Activated effector memory CD4-positive, alpha-beta T cell treated with anti-CD3 and anti-CD28 coated beads, Interleukin-2, amount 50 U/mL, for 16 hours (primary cell): ENCODE measurements around the gene U2AF2.
A peak's percentile ranks its signal among the peaks of the same experiment; 100 is the strongest.

Source experiments
- DNase-seq: peaks from one replicate; pipeline ENCODE4 v3.0.0-alpha.2; 2020

The U2AF2 gene

DNA sequence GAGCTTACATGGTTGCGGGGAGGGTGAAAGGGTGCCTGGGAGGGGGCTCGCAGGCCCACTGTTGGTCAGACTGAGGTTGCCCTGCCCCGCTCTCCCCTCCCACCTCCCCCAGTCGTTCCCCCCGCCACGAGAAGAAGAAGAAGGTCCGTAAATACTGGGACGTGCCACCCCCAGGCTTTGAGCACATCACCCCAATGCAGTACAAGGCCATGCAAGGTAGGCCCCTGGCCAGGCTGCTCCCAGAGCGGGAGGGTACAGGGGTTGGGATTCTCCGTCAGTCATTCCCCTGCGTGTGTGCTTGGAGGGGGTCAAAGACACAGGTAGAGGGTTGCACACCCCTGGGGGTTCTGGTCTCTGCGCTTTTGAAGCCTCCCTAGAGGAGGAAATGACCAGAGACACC is 5.6 kb downstream of the U2AF2 start:
- DNase-seq = no peak

DNA sequence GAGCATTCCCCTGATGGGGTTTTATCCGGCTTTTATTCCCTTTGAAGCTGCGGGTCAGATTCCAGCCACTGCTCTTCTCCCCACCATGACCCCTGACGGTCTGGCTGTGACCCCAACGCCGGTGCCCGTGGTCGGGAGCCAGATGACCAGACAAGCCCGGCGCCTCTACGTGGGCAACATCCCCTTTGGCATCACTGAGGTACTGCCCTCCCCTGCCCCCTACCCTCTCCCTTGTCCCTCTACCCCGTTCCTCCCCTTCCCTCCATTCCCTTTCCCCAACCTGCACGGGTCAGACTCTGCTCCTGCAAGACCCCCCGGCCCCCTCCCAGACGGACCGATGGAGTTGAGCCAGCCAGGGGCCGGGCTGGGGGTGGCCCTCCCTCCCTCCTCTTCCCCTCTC is 6.2 kb downstream of the U2AF2 start:
- DNase-seq = no peak

DNA sequence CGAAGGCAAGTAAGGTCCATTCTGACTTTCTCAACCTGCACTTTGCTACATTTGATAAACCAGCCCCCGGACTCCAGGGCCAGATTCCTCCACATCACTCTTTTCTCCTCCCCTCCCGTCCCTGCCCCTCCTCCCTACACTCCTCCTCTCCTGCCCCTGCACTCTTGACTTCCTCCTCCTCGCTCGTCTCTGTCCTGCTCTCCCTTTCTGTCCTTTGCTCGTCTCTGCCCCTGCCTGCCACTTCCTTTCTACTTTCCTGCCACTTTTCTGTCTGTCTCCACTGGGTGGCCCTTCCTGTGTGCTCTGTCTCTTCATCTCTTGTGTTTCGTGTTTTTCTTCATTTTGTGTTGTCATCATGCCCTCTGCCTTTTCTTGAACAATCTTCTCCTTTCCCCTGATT is 7.0 kb downstream of the U2AF2 start:
- no peak for DNase-seq

DNA sequence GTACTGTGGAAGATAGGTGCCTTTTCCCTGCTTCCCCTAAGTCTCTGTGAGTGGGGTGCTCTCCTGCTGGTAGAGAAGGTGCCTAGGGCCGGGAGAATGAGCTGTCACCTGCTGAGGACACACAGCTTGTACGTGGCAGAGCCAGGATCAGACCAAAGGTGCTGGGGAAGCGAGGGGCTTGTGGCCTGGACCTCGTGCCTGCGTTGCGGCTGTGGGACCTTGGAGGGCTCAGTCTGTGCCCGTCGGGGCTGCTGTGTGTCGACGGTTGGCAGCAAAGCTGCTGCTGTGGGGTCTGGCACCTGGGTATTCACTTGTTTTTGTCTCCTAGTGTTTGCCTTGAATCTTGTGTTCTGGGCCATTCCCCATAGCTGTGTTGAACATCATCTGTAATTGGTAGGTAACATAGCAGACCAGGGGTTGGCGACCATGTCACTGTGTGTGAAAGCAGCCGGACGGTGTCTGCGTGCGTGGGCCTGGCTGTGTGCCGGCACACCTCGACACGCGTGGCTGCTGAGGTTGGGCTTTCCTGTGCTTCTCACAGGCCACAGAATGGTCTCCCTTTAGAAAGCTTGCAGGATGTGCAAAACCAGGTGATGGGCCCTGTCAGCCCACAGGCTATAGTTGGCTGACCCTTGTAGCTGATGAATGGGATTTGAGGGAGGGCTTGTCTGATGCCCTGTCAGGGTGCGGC is 9.2 kb downstream of the U2AF2 start:
- DNase-seq = no peak

DNA sequence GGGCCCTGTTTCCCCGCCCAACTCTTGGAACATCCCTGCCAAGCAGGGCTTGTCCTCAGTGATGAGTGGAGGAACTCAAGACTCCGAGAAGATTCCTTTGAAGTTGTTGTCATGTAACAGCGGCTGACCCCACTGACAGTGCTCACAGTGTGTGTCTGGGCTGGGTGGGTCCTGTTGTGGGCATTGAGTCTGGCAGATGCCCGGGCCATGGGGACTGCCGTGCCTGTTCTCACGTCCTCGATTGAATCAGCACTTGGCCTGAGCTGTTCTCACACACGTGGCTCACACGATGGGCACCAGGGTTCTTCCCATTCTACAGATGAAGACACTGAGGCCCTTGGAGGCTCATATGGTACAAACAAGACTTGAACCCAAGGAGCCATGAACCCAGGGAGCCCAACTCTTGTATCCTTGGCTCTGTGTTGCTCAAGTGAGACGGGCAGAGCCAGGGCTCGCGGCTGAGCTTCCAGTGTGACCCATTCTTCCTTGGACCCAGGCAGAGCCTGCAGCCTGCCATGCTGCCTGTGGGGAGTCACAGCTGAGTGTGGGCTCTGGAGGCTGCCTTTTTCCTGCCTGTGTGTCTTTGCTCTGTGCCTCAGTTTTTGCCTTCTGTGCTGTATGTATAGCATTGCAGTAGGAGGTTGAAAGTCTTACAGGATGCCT is 11.6 kb downstream of the U2AF2 start:
- DNase-seq = no peak

DNA sequence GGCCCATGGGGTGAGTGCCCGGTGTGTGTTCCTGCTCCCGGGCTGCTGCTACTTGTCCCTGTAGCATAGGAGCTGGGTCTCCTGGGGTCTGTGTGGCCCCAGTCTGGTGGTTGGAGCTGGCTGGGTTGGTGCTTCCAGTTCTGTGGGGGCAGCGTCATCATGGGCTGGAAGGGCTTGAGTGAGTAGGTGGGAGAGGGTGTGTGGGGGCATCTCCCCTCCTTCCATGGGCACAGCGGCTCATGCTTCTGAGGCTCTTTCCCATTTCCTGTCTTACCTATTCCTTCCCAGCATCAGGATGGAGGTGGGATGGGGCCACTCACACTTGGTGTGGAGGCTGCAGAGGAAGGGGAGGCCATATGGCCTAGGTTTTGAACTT is 12.2 kb downstream of the U2AF2 start:
- DNase-seq = no peak

DNA sequence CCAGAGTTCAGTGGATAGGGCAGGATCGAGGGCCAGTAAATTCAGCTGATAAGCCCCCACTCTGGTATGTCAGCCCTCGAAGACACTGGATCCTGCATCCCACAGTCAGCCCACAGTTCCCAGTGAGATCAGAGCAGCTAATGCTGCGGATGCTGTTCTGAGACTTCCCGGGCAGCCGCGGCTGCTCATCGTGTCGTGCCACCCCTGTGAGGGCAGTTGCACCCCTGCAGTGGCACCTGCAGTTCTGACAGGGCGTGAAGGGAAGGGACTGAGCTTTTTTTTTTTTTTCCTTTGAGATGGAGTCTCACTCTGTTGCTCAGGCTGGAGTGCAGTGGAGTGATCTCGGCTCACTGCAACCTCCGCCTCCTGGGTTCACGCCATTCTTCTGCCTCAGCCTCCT is 12.7 kb downstream of the U2AF2 start:
- DNase-seq = no peak

DNA sequence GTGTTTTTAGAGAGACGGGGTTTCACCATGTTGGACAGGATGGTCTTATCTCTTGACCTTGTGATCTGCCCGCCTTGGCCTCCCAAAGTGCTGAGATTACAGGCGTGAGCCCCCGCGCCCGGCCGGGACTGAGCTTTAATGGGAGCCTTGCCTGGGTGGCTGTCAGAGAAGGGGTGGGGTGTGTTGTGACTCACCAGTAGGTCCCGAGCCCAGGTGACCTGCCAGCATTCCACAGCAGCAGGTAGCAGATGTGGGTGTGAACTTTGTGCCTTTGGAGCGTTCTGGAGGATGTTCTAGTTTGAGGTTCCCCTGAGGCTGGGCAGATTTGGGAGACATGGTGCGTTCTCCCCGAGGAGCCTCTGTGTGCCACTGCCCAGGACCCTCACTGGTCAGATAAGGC is 13.1 kb downstream of the U2AF2 start:
- DNase-seq = no peak

DNA sequence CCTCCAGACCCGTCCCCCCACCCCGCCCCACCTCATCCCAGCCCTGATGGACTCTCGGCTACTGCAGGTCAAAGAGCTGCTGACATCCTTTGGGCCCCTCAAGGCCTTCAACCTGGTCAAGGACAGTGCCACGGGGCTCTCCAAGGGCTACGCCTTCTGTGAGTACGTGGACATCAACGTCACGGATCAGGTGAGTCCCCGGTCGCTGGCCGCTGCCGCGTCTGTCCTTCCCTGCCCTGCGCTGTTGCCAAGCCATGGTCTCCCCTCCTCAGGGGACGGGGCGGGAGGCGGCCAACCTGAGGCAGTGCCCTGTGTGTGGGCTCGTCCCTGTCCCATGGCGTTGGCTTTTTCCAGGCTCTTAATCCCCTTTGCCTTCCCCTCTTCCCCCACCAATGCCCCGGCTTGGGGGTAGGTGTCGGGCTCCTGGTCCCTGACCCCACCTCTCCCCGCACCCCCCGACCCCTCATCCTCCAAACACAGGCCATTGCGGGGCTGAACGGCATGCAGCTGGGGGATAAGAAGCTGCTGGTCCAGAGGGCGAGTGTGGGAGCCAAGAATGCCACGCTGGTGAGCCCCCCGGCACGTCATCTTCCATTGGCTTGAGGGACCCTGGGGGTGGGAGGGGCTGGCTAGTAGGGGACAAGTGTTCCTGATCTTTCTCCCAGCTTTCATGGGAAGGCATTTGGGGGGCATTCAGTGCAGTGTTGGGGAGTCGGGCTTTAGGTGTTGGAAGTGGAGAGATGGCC is 13.9 kb downstream of the U2AF2 start:
- DNase-seq = no peak

DNA sequence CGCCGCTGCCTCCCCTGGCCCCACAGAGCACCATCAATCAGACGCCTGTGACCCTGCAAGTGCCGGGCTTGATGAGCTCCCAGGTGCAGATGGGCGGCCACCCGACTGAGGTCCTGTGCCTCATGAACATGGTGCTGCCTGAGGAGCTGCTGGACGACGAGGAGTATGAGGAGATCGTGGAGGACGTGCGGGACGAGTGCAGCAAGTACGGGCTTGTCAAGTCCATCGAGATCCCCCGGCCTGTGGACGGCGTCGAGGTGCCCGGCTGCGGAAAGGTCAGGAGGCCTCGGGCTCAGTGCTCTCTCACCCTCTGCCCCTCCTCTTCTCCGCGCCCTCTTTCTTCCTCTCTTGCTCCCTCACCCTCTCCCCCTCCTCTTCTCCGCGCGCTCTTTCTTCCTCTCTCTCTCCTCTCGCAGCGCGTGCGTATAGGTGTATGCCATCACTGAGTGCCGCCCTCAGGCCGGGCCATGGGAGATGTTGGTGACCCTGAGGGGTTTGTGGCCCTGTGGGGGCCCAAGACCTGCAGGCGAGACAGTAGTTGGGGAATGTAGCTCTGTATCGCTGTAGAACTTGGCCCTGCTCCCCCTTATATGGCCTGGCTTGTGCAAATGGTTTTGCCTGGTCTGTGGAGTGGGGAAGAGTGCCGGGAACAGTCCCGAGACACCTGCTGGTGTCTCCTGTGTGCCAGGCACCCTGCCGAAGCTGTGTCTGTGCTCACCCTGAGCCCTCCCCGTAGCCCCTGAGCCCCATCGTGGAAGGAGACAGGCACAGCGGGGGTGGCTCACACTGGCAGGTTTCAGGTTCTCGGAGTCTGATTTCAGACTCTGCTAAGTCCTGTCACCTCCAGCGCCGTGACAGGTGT is 14.8 kb downstream of the U2AF2 start:
- no peak for DNase-seq

DNA sequence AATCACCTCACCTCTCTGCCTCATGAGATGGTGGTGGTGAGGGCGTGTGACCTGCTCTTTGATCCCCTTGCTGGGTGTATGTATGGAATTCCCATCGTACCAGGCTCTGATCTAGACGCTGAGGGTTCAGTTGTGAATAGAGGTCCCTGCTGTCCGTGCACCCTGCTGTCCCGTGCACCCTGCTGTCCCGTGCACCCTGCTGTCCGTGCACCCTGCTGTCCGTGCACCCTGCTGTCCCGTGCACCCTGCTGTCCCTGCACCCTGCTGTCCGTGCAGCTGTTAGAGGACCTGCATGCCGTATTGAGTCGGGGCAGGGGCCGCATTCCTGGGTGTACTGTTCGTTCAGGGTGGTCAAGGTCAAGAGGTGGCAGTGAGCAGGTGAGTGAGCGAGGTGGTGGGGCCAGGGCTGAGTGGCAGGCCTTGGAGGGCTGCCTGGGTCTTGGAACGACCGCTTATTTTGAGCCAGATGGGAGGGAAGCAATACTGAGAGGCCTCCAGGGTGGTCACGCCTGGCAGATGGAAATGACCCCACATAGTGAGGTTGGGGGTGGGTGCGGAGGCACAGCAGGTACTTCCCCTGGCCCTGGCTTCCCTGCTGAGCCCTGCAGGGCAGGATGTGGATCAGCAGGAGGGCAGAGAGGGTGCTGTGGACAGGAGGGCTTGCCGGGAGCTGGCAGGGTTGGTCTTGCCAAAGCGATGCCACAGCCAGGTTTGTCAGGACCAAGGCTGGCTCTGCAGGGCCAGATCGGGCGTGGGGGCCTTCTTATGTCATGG is 15.6 kb downstream of the U2AF2 start:
- peak; percentile 74 for DNase-seq

DNA sequence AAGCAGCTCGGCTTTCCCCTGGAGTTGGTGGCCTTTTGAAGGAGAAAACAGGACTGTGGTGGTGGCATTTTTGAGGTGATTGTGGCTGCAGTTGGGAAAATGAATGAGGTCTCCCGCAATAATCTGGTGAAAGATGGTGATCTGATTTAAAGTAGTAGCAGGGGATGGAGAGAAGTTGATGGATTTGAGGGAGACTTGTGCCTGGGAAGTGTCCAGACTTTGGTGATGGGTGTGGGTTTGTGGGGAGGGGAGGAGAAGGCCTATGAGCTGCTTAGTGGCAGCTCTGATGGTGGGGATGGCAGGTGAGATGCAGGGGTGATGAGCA is 16.2 kb downstream of the U2AF2 start:
- no peak for DNase-seq

DNA sequence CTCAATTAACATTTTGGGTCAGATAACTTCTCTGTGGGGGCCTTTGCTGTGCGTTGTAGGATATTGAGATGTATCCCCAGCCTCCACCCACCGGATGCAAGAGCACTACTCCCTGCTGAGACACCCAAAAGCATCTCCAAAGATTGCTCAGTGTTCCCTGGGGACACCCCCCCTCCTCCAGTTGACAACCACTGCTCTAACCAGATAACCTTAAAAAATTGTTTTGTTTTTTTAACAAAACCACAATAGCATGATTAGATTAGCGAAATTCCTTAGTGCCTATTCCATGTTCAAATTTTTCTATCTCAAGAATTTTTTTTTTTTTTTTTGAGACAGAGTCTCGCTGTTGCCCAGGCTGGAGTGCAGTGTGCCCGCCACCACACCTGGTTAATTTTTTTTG is 17.6 kb downstream of the U2AF2 start:
- no peak for DNase-seq

DNA sequence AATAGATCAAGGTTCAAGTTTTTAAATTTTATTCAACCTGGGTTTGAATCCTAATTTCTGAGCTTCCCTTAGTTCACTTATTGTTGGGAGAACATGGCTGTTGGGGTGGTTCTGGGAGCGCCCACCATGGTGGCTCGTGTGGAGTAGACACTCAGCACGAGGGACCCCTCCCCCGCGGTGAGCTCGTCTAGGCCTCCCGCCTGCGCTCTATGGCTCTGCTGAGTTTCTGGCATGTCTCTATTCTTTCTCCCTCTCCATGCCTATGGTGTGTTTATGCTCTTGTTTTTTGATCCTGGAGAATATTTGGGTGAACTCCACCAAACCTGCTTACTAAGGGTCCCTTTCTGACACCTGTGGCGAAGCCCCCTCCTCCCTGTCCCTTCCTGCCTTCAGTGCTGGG is 18.6 kb downstream of the U2AF2 start:
- DNase-seq = no peak

DNA sequence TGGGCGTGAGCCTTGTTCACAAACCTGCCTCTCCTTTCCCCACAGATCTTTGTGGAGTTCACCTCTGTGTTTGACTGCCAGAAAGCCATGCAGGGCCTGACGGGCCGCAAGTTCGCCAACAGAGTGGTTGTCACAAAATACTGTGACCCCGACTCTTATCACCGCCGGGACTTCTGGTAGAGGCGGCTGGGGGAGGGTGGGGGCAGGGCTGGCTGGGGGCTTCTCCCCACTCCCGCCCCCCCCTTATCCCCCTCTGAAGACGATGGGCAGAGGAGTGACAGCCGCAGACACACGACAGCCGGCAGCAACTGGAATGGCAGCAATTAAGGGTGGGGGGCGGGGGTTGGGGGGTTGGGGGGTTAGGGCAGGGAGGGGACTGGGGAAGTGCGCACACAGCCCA is 19.1 kb downstream of the U2AF2 start:
- no peak for DNase-seq

DNA sequence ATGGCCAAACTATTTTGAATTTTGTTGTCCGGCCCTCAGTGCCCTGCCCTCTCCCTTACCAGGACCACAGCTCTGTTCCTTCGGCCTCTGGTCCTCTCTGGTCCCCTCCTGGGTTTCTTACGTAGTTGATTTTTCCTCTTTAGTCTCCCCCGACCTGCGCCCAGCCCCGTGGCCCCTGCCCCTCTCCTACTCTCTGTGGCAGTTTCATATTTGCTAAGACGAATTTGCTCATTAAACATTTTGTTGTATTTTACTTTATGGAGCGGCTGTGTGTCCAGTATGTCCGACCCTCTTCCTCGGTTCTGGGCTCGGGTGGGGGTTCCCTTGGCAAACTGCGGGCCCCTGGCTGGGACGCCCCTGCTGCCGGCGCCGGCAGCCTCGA is 19.6 kb downstream of the U2AF2 start:
- no peak for DNase-seq

DNA sequence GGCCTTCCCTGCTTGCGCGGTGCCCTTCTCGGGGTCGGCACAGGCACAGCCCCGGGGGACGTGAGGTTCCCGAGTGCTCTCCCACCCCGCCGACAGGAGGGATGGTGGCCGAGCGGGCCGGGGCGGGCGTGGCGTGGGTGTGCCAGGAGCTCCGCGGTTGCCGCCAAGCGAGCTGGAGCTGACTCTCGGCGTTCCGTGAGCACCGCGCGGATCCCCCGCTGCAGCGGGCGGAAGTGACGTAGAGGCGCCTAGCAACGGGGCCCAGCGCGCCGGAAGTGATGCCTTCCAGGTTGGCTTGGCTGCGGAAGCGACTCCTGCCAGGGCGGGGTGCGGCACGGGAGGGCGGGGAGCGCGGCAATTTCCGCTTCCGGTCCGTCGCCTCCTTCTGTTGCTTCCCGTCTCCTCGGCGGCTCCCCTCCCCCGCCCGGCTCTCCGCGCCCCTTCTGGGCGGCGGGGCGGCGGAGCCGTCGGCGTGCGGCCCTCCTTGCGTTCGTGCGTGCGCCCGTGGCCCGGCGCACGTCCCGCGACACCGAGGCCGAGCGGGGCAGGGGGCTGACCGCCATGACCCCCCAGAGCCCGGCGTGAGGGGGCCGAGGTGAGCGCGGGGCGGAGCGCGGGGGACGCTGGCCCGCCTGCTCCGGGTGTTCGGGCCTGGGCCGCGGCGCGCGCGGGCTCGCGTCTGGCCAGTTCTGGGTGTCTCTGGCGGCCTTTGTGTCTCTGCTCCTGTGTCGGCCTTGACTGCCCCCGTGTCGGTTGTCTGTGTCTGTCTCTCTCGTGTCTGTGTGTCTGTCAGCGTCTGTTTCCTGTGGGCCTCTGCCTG is 20.2 kb downstream of the U2AF2 start, which contains the start of gene EPN1:
TSS of gene EPN1 (plus strand) at position 386 of the 820 bp plus-strand sequence. CDS start 3,402 bp downstream, outside the sequence.
- DNase-seq = peak; percentile 99

DNA sequence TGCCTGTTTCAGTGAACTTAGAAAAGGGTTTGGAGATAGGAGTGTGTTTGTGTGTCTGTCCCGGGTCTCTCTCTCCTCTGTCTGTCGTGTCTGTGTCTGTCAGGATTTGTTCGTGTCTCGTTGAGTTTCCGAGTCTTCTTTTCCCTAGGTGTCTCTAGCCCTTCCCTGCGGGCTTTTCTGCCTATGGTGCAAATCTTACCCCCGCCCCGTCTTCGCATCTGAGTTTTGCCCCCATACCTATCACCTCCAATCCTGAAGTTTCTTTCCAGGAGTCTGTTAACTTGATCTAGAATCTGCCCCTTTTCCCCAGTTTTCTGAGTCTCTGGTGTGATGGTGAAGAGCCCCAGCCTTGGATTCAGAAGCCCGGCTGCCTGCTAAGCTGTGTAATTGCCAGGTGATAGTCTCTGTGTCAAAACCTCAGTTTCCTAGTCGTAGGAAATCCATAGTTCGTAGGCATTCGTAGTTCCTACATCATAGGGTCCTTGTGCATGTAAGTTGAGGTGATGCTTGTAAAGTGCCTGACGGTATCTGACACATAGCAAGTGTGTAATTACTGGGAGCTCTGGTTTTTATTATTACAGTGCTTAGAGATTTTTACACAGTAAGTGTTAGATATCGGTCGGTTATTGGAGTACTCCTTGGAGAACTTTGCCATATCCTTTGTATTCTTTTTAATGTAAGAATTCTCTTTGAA is 21.0 kb downstream of the U2AF2 start:
- DNase-seq = no peak

DNA sequence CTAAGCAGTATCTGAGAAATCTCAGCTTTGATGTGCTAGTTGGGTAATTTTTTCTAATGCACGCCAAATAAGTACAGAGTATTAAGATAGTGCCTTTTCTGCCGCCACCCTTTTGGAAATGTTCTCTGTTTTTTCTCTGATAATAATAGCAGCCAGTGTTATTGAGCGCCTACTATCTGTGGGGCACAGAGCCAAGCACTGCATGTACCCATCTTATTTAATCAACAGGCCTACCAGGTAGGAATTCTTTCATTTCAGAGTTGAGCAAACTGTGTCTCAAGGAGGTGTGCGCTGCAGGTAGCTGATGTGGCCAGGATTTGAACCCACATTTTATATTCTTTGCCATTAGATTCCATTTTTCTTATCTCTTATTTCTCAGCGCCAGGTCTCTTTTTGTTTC is 21.5 kb downstream of the U2AF2 start:
- DNase-seq = no peak

DNA sequence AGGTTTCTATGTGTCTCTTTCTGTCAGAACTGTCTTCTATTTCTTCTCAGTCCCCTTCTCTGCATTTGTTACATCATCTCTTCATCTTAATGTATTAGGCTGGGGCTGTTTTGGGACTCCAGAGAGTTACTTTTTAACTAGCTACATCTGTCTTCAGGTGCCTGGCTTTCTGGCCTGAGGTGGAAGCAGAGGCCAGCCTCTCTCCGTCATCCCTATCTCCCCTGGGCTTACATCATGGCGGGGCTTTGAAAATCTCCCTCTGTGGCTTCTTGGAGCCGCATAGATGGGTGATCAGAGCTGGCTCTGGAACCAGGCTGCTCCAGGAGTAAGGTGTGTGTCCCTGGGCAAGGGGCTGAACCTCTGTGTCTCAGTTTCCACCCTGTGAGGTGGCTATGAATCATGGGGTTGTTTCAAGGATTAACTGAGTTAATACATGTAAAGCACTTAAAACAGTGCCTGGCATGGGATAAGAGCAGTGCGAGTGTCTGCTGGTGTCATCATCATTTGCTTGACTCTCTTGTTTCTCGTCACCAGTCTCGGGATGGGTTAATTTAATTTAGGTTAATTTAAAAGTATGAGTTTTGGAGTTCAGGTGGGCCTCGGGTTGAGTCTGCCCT is 22.2 kb downstream of the U2AF2 start:
- no peak for DNase-seq
